BE2C (cell line): ENCODE data around the gene EXPH5.

Experiments used
- DNase-seq: peaks from one replicate; pipeline ENCODE4 v3.0.0-alpha.2; 2020
- H3K27me3 ChIP-seq: fragments of 250-450 bp; sonication (Bioruptor Pico); 2 replicates; pipeline ENCODE4 v1.5.1; 2020; ENCODE audit warnings: mild to moderate bottlenecking
- H3K36me3 ChIP-seq: fragments of 250-450 bp; sonication (Bioruptor Pico); 2 replicates; pipeline ENCODE4 v1.5.1; 2020; ENCODE audit warnings: mild to moderate bottlenecking
- H3K4me1 ChIP-seq: fragments of 250-450 bp; sonication (Bioruptor Pico); 2 replicates; pipeline ENCODE4 v1.5.1; 2020
- H3K4me3 ChIP-seq: 2 replicates; pipeline ENCODE4 v1.5.1; 2011; ENCODE audit warnings: low read depth, low read length
- H3K9me3 ChIP-seq: fragments of 250-450 bp; sonication (Bioruptor Pico); 2 replicates; pipeline ENCODE4 v1.5.1; 2020
- CTCF ChIP-seq: IDR thresholded peaks from 2 replicates; pipeline ENCODE4 v1.5.1; 2012; ENCODE audit warnings: mild to moderate bottlenecking, low read depth, low read length

The EXPH5 gene

GRCh38 chr11:108491936-108492335, 101.6 kb downstream of the EXPH5 start:
- Histone ChIP-seq H3K9me3 (no peaks in the 10 kb centered on the region), H3K4me1 (no peaks in the 10 kb centered on the region), H3K27me3 (peaks cover 5% of the 10 kb centered on the region), H3K4me3 (no peak overlapping the region), H3K36me3 (no peaks in the 10 kb centered on the region)
- no peak for TF ChIP-seq CTCF
- no peak for DNase-seq

- H3K4me1 ChIP-seq, result no peaks in the 10 kb centered on the region
- no peak for TF ChIP-seq CTCF
- H3K27me3 ChIP-seq, result no peaks in the 10 kb centered on the region
- no peaks in the 10 kb centered on the region for H3K36me3 ChIP-seq
- H3K4me3 ChIP-seq, result no peak overlapping the region
- no peaks in the 10 kb centered on the region for H3K9me3 ChIP-seq
- DNase-seq, result no peak
These were observed 106.7 kb downstream of the EXPH5 start for GRCh38 chr11:108486828-108487227.

- no peaks in the 10 kb centered on the region for H3K4me1 ChIP-seq
- TF ChIP-seq CTCF, result no peak
- no peaks in the 10 kb centered on the region for H3K9me3 ChIP-seq
- no peak for DNase-seq
- no peaks in the 10 kb centered on the region for H3K27me3 ChIP-seq
- H3K4me3 ChIP-seq, result no peak overlapping the region
- H3K36me3 ChIP-seq, result no peaks in the 10 kb centered on the region
These were observed 107.2 kb downstream of the EXPH5 start for GRCh38 chr11:108486331-108486730.

GRCh38 chr11:108483163-108483562, 110.4 kb downstream of the EXPH5 start:
- H3K27me3 ChIP-seq, result no peaks in the 10 kb centered on the region
- H3K4me1 ChIP-seq, result no peaks in the 10 kb centered on the region
- no peak for TF ChIP-seq CTCF
- no peak for DNase-seq
- no peaks in the 10 kb centered on the region for H3K36me3 ChIP-seq
- no peaks in the 10 kb centered on the region for H3K9me3 ChIP-seq
- H3K4me3 ChIP-seq, result no peak overlapping the region

- H3K27me3 ChIP-seq, result peaks cover 5% of the 10 kb centered on the region
- DNase-seq, result no peak
- no peaks in the 10 kb centered on the region for H3K4me1 ChIP-seq
- no peaks in the 10 kb centered on the region for H3K36me3 ChIP-seq
- TF ChIP-seq CTCF, result no peak
- H3K9me3 ChIP-seq, result no peaks in the 10 kb centered on the region
- no peak overlapping the region for H3K4me3 ChIP-seq
These were observed 118.7 kb downstream of the EXPH5 start for GRCh38 chr11:108474664-108475463.

GRCh38 chr11:108472681-108473080, 120.9 kb downstream of the EXPH5 start:
- Histone ChIP-seq H3K4me1 (no peaks in the 10 kb centered on the region), H3K27me3 (peaks cover 5% of the 10 kb centered on the region), H3K9me3 (no peaks in the 10 kb centered on the region), H3K4me3 (no peak overlapping the region), H3K36me3 (no peaks in the 10 kb centered on the region)
- DNase-seq, result no peak
- TF ChIP-seq CTCF, result no peak
